Measurements from ENCODE around the gene RUVBL2. TPM values are rescaled to one million over a fixed set of nuclear protein-coding genes. Genes with fewer than 3 reads are reported as not detected.

The RUVBL2 gene
- total RNA-seq, 2 experiments from 2014 or later = 74.7 to 80.1 TPM

DNA sequence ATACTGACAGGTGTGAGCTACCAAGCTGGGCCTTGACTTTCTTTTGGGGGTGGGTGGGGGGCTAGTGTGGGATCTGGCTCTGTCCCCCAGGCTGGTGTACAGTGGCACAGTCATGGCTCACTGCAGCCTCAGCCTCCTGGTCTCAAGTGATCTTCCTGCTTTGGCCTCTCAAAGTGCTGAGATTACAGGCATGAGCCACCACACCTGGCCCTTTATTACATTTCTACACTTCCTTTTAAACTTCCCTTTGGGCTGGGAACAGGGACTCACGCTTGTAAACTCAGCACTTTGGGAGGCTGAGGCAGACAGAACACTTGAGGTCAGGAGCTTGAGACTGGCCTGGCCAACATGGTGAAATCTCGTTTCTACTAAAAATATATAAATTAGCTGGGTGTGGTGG, 16.6 kb upstream of the RUVBL2 start:
- H3K9me3 Mint-ChIP-seq = no peaks in the 10 kb centered on the region
- no peak overlapping the region for H3K4me3 Mint-ChIP-seq
- POLR2A ChIA-PET = interaction anchor here (1.0 to 2.2 kb wide), 5 partner anchors 8 to 23 kb away, joined by 3 to 11 read pairs (median 4); partner anchors contain the start of genes BAX, GYS1 and RUVBL2

DNA sequence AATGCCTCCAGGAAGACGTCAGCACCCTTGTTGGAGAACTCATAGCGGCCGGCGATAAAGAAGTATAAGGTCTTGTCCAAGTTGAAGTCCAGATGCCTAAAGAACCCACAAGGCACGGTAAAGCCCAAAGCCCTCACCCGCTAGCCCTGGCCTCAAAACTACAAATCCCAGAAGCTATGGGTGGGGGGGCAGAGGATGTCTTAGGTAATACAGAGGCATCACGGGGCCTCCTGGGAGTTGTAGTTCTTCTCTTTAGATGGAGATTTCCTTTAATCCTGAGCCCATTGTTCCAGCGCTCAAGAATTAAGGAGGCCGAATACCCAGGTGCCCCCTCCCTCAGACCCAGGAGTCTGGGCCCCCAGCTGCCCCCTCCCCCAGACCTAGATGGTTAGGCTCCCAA, 11.4 kb upstream of the RUVBL2 start:
- DNase-seq = no peak
- Mint-ChIP-seq H3K4me3 (no peak overlapping the region), H3K9me3 (no peaks in the 10 kb centered on the region), H3K36me3 (ENCODE audit: low read depth) (peaks cover 38% of the 10 kb centered on the region), H3K4me1 (peaks cover 6% of the 10 kb centered on the region), H3K27ac (no peak overlapping the region), H3K27me3 (no peaks in the 10 kb centered on the region)
- ChIA-PET CTCF (interaction anchor here (1.1 to 4.3 kb wide), 3 partner anchors 11 to 194 kb away, joined by 4 to 51 read pairs (median 4); partner anchors contain the start of genes GYS1 and RUVBL2), POLR2A (interaction anchor here (2.3 kb wide), 1 partner anchor 11 kb away, joined by 12 read pairs; the partner anchor contains the start of genes GYS1 and RUVBL2)

More for the DNA sequence above, 16.6 kb upstream of the RUVBL2 start:
- peaks cover 6% of the 10 kb centered on the region for H3K4me1 Mint-ChIP-seq
- H3K27ac Mint-ChIP-seq = no peak overlapping the region
- peaks cover 30% of the 10 kb centered on the region for H3K36me3 Mint-ChIP-seq (ENCODE audit: low read depth)
- H3K27me3 Mint-ChIP-seq = no peaks in the 10 kb centered on the region
- DNase-seq = no peak
- CTCF ChIA-PET = interaction anchor here (1.1 to 11.4 kb wide), 4 partner anchors 16 to 189 kb away, joined by 3 to 103 read pairs (median 4); partner anchors contain the start of genes GYS1 and RUVBL2

- no peak overlapping the region for H3K4me3 Mint-ChIP-seq
- no peaks in the 10 kb centered on the region for H3K9me3 Mint-ChIP-seq
- H3K4me1 Mint-ChIP-seq = peaks cover 9% of the 10 kb centered on the region
- POLR2A ChIA-PET = interaction anchor here (0.8 kb wide), 1 partner anchor 9 kb away, joined by 4 read pairs; no protein-coding TSS in a partner anchor
- H3K27ac Mint-ChIP-seq = no peak overlapping the region
- DNase-seq = no peak
- H3K36me3 Mint-ChIP-seq (ENCODE audit: low read depth) = peaks cover 50% of the 10 kb centered on the region
- CTCF ChIA-PET = interaction anchor here (1.6 kb wide), 1 partner anchor 12 kb away, joined by 5 read pairs; no protein-coding TSS in a partner anchor
- H3K27me3 Mint-ChIP-seq = no peaks in the 10 kb centered on the region
Measured at GRCh38 chr19:48985711-48986110, 8.0 kb upstream of the RUVBL2 start.

GRCh38 chr19:48986211-48986610, 7.5 kb upstream of the RUVBL2 start:
- H3K4me1 Mint-ChIP-seq = peaks cover 14% of the 10 kb centered on the region
- H3K4me3 Mint-ChIP-seq = no peak overlapping the region
- ChIA-PET CTCF (interaction anchor here (1.6 to 2.1 kb wide), 2 partner anchors 12 to 14 kb away, joined by 5 to 10 read pairs; no protein-coding TSS in a partner anchor), POLR2A (interaction anchor here (0.6 to 1.4 kb wide), 2 partner anchors 20 to 33 kb away, joined by 3 read pairs; no protein-coding TSS in a partner anchor)
- H3K27me3 Mint-ChIP-seq = no peaks in the 10 kb centered on the region
- peaks cover 51% of the 10 kb centered on the region for H3K36me3 Mint-ChIP-seq (ENCODE audit: low read depth)
- no peak for DNase-seq
- no peak overlapping the region for H3K27ac Mint-ChIP-seq
- no peaks in the 10 kb centered on the region for H3K9me3 Mint-ChIP-seq

- no peaks in the 10 kb centered on the region for H3K27me3 Mint-ChIP-seq
- peaks cover 21% of the 10 kb centered on the region for H3K4me1 Mint-ChIP-seq
- DNase-seq = no peak
- H3K27ac Mint-ChIP-seq = no peak overlapping the region
- H3K4me3 Mint-ChIP-seq = no peak overlapping the region
- ChIA-PET CTCF (interaction anchor here (0.5 to 2.1 kb wide), 4 partner anchors 11 to 540 kb away, joined by 3 to 10 read pairs (median 4); partner anchors contain the start of gene RCN3), POLR2A (interaction anchor here (1.4 kb wide), 1 partner anchor 21 kb away, joined by 3 read pairs; no protein-coding TSS in a partner anchor)
- H3K36me3 Mint-ChIP-seq (ENCODE audit: low read depth) = peaks cover 43% of the 10 kb centered on the region
- H3K9me3 Mint-ChIP-seq = no peaks in the 10 kb centered on the region
Measured at GRCh38 chr19:48987323-48987722, 6.4 kb upstream of the RUVBL2 start.

DNA sequence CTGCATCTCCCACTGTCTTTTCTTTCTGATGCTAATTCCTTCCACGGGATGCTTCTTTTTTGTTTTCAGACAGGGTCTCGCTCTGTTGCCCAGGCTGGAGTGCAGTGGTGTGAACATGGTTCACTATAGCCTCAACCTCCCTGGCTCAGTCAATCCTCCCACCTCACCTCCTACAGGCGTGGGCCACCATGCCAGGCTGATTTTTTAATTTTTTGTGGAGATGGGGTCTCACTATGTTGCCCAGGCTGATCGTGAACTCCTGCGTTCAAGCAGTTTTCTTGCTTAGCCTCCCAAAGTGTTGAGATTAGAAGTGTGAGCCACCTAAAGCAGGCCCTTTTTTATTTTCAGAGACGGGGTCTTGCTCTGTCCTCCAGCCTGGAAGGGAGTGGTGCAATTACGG, 5.4 kb upstream of the RUVBL2 start:
- no peak for DNase-seq
- Mint-ChIP-seq H3K27ac (no peak overlapping the region), H3K4me3 (no peak overlapping the region), H3K27me3 (no peaks in the 10 kb centered on the region), H3K9me3 (no peaks in the 10 kb centered on the region), H3K4me1 (peaks cover 24% of the 10 kb centered on the region), H3K36me3 (ENCODE audit: low read depth) (peaks cover 41% of the 10 kb centered on the region)
- POLR2A ChIA-PET = no interaction called here
- CTCF ChIA-PET = no interaction called here

DNA sequence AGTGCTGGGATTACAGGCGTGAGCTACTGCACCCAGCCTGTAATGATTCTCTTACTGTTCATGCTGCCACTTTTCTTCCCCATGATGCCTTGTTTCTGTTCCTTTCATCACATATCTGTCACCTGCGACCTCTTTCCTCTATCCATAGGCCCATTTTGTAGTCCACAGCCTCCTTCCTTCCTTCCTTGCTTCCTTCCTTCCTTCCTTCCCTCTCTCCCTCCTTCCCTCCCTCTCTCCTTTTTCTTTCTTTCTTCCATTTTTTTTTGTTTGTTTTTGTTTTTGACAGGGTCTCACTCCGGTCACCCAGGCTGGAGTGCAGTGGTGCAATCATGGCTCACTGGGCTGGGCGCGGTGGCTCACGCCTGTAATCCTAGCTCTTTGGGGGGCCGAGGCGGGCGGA, 4.8 kb upstream of the RUVBL2 start:
- peaks cover 42% of the 10 kb centered on the region for H3K36me3 Mint-ChIP-seq (ENCODE audit: low read depth)
- H3K4me1 Mint-ChIP-seq = peaks cover 26% of the 10 kb centered on the region
- no peak overlapping the region for H3K27ac Mint-ChIP-seq
- no peaks in the 10 kb centered on the region for H3K9me3 Mint-ChIP-seq
- H3K4me3 Mint-ChIP-seq = no peak overlapping the region
- no peak for DNase-seq
- H3K27me3 Mint-ChIP-seq = no peaks in the 10 kb centered on the region
- CTCF ChIA-PET = no interaction called here
- POLR2A ChIA-PET = no interaction called here

DNA sequence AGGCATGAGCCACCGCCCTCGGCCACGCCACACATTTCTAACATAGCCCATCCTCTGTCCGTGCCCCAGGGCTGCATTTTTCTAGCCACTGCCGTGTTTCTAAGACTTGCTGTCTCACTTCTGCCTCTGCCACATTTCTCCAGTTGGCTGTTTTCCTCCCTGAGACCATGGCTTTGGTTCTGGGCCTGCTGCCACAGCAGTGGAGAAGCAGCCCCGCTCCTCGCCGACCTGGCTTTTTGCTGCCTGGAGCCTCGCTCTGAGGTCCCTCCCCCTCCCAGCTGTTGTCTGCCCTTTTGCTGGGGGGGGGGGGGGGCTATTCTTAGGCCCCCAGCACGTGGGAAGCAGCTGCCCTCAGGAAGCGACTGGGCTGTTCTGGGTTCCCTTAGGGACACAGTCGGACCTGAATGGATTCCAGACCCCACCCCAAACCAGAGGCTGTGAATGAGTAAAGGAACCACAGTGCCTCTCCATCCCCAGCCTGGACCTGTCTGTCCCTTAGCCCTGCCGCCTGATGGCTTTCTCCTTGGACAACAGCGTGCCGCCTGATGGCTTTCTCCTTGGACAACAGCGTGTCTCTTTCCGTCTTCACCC, 3.9 kb upstream of the RUVBL2 start:
- POLR2A ChIA-PET = no interaction called here
- Mint-ChIP-seq H3K4me1 (peaks cover 33% of the 10 kb centered on the region), H3K27me3 (no peaks in the 10 kb centered on the region), H3K27ac (no peak overlapping the region), H3K36me3 (ENCODE audit: low read depth) (peaks cover 42% of the 10 kb centered on the region), H3K9me3 (no peaks in the 10 kb centered on the region), H3K4me3 (no peak overlapping the region)
- CTCF ChIA-PET = no interaction called here
- no peak for DNase-seq

DNA sequence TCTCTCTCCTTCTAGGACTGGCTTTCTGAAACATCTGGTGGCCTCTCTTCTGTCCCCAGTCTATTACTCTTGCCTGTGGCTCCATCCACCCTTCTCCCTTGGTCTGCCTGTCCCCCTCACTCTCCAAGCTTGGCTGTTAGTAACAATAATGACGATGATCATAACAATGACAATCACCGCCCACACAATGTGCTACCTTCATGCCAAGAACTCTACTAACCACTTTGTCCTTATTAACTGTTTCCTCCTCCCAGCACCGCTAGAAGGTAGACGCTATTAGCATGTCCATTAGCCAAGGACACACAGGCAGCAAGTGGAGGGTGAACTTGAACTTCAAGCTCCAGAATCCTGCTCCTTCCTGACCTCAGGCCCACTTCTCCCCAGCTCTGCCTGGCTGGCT, 3.3 kb upstream of the RUVBL2 start:
- no peak overlapping the region for H3K27ac Mint-ChIP-seq
- DNase-seq = no peak
- H3K9me3 Mint-ChIP-seq = no peaks in the 10 kb centered on the region
- no peaks in the 10 kb centered on the region for H3K27me3 Mint-ChIP-seq
- ChIA-PET CTCF (no interaction called here), POLR2A (interaction anchor here (1.4 kb wide), 1 partner anchor 28 kb away, joined by 3 read pairs; no protein-coding TSS in a partner anchor)
- H3K4me3 Mint-ChIP-seq = no peak overlapping the region
- H3K36me3 Mint-ChIP-seq (ENCODE audit: low read depth) = peaks cover 42% of the 10 kb centered on the region
- peaks cover 39% of the 10 kb centered on the region for H3K4me1 Mint-ChIP-seq

- no peak overlapping the region for H3K27ac Mint-ChIP-seq
- POLR2A ChIA-PET = interaction anchor here (1.3 to 1.4 kb wide), 2 partner anchors 12 to 29 kb away, joined by 3 read pairs; no protein-coding TSS in a partner anchor
- CTCF ChIA-PET = interaction anchor here (3.4 kb wide), 1 partner anchor 16 kb away, joined by 103 read pairs; no protein-coding TSS in a partner anchor
- H3K36me3 Mint-ChIP-seq (ENCODE audit: low read depth) = peaks cover 39% of the 10 kb centered on the region
- H3K9me3 Mint-ChIP-seq = no peaks in the 10 kb centered on the region
- no peak overlapping the region for H3K4me3 Mint-ChIP-seq
- peaks cover 43% of the 10 kb centered on the region for H3K4me1 Mint-ChIP-seq
- H3K27me3 Mint-ChIP-seq = no peaks in the 10 kb centered on the region
- DNase-seq = no peak
Measured at GRCh38 chr19:48991011-48991609, 2.6 kb upstream of the RUVBL2 start.

- CTCF ChIA-PET = interaction anchor here (1.0 to 3.4 kb wide), 12 partner anchors 9 to 209 kb away, joined by 3 to 103 read pairs (median 16); partner anchors contain the start of genes BAX, CGB7, LHB and NUCB1
- DNase-seq = no peak
- H3K4me1 Mint-ChIP-seq = peaks cover 46% of the 10 kb centered on the region
- no peaks in the 10 kb centered on the region for H3K9me3 Mint-ChIP-seq
- peak overlapping the region; percentile 98 for H3K4me3 Mint-ChIP-seq
- POLR2A ChIA-PET = interaction anchor here (0.9 to 2.7 kb wide), 10 partner anchors 12 to 120 kb away, joined by 3 to 16 read pairs (median 7); partner anchors contain the start of genes BAX, FTL and PPP1R15A
- peak overlapping the region; percentile 95 for H3K27ac Mint-ChIP-seq
- peaks cover 40% of the 10 kb centered on the region for H3K36me3 Mint-ChIP-seq (ENCODE audit: low read depth)
- no peaks in the 10 kb centered on the region for H3K27me3 Mint-ChIP-seq
Measured at GRCh38 chr19:48991873-48992580, 1.7 kb upstream of the RUVBL2 start.

DNA sequence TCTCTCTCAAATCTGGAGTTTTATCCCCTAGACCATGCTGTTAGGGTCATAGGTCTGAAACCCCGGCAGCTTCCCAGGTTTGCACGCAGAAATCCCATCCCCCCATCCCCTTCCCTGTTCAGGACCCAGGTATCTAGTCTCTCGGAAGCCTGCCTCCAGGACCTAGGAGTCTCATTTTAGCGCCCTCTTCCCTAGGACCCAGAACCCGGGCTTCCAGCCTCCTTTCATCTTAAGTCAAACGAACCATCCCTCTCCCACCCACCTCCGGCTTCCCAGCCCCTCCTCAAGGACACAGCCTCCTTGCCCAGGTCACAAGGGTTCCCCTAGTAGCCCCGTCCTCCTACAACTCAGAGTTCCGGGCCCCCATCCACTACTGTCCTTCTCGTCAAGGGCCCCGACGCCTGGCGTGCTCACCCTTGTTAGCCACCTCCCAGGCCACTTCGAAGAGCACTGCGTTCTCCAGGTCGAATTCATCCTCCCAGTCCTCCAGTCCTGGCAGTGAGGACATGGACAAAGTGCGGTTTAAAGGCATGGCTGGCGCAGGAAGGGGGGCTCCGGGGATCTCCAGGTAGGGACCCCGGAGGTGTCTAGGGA, 1.0 kb upstream of the RUVBL2 start:
- H3K4me1 Mint-ChIP-seq = peaks cover 49% of the 10 kb centered on the region
- POLR2A ChIA-PET = interaction anchor here (0.8 to 2.7 kb wide), 21 partner anchors 9 to 649 kb away, joined by 3 to 16 read pairs (median 5); partner anchors contain the start of genes ALDH16A1, BAX, DHDH and FTL

More for the DNA sequence above, 1.0 kb upstream of the RUVBL2 start:
- Mint-ChIP-seq H3K9me3 (no peaks in the 10 kb centered on the region), H3K4me3 (peak overlapping the region; percentile 98), H3K27me3 (no peaks in the 10 kb centered on the region), H3K36me3 (ENCODE audit: low read depth) (peaks cover 36% of the 10 kb centered on the region), H3K27ac (peak overlapping the region; percentile 95)
- CTCF ChIA-PET = interaction anchor here (0.8 to 3.4 kb wide), 46 partner anchors 9 to 629 kb away, joined by 3 to 103 read pairs (median 5); partner anchors contain the start of genes BAX, CA11, CGB7 and DHDH
- DNase-seq = no peak
